M059J (cell line): ENCODE data around the gene JAKMIP1. TPM values are rescaled to one million over a fixed set of nuclear protein-coding genes. Genes with fewer than 3 reads are reported as not detected.

Experiments used
- DNase-seq: peaks from one replicate; pipeline ENCODE4 v3.0.0-alpha.2; 2012; ENCODE audit warnings: low read depth
- total RNA-seq: library from RNA; depleted of rRNA; stranded (reverse); fragments of >200 nt; shearing (Covaris generic); gene quantifications from 2 replicates; pipeline ENCODE4 v1.2.3, GENCODE V29; 2014

The JAKMIP1 gene
- total RNA-seq, 1 experiment from 2014 or later, result not detected

DNA sequence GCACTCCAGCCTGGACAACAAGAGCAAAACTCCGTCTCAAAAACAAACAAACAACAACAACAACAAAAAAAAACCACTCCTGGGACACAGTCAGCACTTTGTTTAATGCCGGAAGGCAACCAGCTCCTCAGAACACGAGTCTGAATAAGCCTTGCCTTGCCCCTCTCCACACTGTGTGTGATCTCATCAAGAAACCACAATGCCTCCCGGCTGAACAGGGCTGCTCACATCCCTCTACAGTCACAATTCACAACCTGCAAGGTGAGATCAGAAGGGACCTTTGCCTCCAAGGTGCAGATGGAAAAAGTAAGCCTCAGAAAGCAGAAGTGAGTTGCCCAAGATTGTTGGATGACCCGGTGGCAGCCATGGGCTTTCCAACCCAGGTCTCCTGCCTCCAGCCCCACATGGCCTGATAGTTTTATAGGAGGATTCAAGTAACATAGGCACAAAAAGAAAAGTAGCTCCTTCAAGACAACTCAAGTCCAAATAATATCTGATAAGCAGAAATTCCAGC lies 80.8 kb downstream of the JAKMIP1 start:
- peak; percentile 12 for DNase-seq

DNA sequence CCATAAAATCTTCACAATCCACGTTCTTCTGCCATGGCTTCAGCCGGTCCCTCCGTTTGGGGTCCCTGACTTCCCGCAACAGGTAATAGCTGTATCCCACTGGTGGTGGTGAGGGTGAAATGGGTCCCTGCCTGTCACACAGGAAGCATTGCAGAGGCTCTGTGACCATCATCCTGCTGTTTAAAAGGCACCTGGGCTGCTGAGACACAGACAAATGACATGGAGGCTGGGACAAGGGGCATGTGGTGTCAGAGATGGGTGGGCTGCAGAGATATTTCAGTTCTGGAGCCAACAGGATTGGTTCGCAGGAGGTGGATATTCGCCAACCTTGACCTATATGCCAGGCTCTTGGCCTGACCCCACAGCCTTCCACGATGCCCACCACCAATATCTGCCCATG lies 82.1 kb downstream of the JAKMIP1 start:
- DNase-seq, result no peak

DNA sequence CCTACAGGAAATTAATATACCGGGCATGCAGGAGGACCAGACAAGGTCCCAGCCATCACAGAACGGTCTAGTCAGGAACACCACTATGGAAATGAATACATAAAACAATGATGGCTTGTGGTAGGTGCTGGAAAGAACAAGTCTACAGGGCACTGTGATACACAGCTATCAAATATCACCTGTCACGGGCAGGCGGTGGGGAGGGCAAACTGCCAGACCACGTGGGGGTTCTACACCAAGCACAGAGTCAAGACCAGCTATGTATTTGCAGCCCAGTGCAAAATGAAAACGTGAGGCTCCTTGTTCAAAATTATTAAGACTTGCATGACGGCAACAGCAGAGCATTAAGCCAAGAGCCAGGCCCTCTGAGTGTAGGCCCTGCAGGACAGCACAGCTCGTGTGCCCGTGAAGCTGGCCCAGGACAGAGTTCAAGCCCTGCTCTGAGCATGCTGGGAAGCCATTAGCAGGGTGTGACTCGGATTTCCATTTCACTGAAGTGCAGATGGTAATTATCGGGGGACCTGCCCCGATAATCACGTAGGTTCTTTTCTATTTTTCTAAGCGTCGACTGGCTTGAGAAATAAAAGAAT lies 83.6 kb downstream of the JAKMIP1 start:
- DNase-seq, result no peak

DNA sequence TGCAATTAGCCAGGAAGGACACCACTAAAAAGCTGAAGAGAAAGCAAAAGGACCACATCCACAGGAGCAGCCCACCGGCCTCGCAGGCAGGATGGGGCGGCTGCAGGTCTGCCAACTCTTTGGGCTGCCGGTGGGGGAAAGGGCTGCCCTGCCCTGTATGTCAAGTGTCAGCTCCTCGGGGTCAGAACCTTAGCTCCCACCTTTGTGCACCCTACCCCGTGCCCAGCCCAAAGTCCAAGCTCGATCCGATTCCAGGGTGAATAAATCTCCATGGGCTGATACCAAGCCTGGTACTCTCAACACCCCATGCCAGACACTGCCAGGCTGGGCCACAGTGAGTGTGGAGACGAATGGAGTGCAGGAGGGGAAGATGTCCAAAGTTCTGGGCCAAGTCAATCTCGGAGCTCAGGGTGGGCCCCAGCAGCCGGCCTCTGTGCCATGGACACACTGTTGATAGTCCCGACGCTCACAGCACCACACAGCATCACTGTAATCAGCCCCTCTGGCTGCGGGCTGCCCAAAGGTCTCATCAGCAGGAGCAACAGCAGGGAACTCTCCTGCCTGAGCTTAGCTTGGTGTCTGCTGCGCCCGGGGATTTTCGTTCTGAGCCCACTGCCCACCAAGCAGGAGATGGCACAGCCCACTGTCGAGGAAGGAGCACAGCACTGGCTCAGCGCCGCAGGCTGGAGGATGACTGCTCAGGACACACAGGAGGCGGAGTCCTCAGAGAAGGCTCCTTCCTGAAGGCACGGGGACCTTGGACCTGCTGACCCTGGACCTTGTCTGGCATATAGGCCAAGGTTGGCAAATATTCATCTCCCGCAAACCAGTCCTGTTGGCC lies 84.4 kb downstream of the JAKMIP1 start:
- no peak for DNase-seq

DNA sequence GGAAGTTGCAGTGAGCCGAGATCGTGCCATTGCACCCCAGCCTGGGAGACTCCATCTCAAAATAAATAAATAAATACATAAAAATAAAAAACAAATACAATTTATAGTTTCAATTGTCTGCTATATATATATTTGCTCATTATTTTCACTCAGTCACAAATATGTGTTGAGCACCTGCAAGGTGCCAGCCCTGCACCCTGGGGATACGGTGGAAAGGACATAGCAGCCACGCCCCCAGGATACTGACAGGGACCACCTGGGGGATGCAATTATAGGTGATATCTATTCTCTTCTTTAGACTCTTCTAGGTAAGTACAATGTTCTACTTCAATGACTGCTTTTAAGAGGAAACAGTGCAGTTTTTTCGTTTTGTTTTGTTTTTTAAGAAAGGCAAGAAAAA lies 85.0 kb downstream of the JAKMIP1 start:
- DNase-seq, result no peak

DNA sequence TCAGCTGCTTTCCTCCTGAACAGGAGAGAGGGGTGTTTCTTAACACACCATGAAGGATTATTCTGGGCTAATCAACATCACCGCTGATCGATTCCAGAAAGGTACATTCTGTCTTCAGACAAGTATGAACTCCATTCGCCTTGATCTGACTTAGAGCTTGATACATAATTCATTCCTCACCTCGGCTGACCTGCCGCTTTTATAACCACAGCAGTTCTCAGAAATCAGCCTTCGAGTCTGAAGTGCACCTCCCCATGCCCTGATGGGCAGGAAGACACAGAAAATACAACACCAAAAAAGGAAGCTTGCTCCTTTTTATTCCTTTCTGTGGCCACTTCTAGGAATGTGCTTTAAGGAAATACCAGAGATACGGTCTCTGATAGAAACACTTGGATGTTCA lies 85.7 kb downstream of the JAKMIP1 start:
- no peak for DNase-seq

DNA sequence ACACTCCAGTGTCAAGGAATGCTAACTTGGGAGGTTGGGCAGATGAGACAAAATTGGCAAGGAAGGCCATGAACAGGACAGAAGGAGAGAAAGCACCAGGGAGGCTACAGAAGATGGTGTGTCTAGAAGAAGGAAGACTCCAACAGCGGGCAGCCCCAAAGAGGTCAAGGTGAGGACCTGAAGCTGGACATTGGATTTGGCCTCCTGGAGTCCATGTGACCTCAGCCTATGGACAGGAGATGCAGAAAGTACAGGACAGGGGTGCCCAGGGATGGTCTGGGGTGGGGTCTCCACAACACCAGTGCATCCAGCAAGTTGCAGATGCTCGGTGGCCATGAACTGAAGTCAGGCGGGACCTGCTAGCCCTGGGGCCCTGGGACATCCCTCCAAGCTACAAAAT lies 86.2 kb downstream of the JAKMIP1 start:
- no peak for DNase-seq

DNA sequence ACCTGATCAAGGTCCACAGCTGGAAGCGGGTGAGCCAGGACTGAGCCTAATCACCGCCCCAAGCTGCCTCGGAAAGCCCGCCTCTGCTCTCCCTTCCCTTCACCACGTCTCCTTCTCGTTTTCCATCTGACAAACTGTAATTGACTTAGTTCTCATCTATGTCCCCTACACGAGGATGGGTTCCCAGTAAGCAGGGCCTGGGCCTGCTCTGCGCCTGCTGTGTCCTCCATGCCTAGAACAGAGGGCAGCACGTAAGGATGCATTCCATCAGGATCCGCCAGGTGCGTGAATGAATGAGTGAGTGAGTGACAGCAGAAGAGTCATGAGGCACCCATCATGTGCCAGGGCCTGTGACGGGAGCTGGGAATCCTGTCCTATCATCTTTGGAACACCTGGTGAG lies 86.7 kb downstream of the JAKMIP1 start:
- DNase-seq, result no peak

DNA sequence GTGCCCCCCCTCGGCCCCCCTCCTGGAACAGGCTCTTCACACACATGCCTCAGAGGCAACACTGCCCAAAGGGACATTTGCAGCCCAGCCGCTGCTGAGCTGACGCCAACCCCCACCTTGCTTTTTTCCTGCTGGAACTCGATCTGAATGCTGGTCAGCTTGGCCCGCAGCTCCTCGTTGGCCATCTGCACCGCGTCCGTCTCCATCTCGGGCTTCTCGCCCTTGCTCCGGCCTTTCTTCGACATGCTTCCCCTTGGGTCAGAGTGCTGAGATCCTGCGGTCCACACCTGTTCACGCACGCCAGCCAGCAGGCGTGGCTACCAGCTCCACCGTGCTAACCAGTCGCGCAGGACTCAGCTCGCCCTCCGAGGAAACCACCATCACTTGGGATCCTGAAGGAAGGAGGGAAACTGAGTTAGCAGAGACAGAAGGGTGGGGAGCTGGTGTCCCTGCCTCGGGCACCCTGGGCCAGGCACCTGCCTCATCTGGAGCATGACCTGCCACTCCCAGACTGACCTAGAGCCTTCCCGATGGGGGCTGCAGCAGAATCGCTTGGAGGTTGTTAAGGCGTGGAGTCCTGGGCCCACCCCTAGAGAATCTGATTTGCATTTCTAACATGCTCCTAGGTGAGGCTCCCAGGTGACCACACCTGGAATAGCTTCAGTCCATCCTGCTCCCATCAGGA lies 87.6 kb downstream of the JAKMIP1 start:
- no peak for DNase-seq

DNA sequence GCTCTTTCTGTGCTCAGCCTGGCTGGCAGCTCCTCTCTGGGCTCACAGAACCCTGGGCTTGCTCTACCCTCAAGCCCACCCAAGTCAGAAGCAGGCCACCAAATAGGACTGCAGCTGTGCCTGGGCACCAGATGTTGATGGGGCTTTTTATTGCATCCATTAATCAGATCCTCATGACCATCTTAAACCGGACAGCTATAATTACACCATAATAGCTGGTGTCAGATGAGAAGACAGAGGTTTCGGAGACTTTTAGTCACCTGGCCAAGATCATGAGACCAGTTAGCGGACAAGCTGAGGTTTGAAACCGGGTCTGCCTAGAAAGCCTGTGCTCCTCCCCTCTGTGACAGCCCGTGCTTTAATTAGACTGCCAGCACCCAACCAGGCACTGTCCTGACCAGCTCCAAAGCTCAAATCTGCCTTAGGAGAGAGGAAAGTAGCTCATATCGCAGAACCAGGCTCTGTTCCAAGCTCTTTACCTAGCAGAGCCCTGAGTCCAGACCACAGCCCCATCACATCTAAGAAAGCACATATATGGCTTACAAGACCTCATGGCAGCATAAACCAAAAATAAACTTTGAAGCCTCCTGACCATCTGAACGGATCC lies 88.9 kb downstream of the JAKMIP1 start:
- DNase-seq, result no peak

DNA sequence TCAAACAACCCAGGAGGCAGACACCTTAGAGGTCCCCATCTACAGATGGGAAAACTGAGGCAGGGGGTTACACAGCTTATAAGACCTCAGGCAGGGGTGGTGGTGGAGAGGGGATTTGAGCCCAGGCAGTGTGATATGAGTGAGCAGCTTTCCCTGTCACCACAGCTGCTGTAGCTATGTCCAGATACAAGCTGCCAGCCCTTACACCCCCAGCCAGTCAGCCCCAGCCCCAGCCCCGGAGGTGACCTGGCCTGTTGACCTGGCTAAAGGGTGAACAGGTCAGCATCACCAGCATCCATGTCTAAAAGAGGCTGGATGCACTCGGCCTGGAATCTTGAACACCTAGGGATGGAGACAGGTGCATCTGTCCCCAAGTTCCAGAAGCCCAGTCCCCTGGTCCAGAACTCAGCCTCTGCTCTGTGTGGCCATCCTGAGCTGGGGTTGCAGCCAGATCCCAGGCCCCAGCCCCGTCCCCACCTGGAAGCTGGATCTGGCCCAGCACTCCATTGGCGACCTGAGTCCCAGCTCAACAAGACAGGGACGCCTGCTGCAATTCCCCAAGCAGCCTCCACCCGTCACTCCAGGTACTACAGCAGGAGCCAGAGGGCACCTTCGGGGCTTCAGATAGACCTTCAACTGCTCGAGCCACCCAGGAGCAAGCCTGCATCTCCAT lies 89.5 kb downstream of the JAKMIP1 start:
- DNase-seq, result no peak

DNA sequence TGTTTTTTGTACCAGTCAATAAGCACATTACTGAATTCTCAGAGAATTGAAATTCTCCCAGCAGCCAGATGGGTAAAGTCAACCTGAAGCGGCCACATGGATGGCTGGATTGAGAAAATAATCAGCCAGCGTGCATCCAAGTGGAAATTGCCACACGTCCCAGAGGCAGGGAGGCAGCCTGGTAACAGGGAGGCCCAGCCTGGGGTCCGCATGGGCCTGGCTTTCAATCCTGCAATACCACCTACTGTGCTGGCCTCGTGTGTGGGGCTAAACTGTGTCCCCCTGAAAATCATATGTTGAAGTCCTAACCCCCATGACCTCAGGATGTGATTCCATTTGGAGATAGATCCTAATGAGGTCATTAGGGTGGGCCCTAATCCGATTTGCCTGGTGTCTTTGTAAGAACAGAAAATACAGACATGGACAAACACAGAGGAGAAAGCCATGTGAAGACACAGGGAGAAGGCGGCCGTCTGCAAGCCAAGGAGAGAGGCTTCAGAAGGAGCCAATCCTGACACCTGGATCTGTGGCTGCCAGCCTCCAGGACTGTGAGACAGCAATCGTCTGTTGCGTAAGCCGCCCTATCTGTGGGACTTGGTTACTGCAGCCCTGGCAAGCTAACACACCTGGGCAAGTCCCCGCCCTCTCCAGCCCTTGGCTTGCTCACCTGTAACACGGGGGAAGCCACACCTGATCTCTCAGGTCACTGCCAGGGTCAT lies 90.3 kb downstream of the JAKMIP1 start:
- peak; percentile 1 for DNase-seq

DNA sequence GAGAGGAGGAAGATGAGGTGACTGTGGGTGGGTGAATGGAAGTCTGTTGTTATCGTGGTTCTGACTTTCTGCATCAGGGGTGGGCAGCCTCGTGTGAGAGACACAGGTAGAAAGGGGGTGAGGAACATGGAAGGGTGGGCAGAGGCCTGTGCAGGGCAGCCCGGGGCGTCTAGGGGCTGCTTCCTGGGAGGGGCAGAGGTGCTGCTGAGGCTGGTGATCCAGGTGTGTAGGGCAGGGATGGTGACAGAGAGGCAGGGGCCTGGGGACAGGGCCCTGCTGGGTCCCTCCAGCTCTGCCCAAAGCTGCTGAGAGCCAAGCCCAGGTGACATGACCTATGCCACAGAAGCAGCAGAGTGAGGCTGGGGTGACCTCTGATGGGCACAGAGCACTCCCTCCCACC lies 92.5 kb downstream of the JAKMIP1 start:
- DNase-seq, result no peak

DNA sequence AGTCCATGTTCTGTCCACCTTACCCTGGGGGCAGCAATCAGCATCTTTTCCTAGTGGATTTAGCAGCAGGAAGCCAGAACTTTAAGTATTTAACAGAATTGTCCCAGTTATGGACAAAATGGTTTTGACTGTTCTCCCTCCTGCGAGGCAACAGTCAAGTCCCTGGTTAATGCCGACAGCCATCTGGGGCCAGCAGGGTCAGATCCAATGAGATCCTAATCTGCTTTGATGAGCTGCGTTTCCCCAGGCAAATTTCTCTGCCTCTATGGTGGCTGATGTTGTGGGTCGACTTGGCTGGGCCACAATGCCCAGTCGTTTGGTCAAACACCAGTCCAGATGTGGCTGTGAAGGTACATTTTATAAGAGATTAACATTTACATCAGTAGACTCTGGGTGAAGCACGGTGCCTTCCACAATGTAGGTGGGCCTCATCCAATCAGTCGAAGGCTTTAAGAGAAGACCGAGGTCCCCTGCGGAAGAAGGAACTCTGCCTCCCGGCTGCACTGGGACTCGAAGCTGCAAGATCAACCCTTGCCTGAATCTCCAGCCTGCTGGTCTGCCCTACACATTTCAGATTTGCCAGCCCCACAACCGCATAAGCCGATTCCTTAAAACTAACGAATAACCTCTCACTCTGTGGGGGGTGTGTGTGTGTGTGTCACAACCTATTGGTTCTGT lies 93.1 kb downstream of the JAKMIP1 start:
- no peak for DNase-seq

DNA sequence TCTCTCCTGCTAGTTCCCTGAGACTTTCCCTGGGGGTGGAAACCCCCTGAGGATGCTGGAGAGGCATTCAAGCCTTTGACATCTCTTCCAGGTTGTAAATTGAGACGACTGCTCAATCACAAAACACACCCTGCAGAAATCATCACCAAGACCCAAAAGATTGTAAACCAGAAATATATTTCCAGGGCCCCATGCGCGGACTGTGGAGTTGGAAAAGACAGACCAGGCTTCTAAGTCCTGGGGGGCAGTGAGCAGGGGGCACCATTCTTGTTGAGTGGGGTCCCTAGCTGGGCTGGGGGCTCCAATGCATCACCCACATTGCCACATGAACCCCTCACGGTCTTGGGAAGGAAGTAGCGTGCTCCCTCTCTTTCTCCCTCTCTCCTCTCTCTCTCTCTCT lies 94.2 kb downstream of the JAKMIP1 start:
- no peak for DNase-seq

DNA sequence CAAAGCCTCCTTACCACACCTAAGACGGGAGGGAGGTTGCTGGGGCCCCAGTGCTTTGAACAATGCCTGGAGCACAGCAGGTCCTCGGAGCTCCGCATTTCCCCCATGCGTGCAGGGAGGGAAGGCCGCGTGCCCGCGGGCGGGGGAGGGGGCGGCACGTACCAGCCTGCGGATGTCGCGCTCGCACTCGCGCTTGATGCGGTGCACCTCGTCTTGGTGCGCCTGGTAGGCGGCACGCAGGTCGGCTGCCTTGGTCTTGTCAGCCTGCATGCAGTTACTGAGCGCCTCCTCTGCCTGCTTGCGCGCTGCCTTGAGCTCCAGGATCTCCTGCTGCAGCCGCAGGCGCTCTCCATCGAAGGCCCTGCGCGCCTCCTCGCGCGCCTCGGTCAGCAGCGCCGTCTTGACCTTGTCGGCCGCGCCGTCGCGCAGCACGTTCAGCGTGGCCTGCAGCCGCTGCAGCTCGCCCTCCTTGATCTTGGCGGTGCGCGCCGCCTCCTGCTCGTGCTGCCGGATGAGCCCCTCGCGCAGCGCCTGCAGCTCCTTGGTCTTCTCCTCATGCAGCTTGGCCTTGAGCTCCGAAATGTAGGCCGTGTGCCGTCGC lies 94.9 kb downstream of the JAKMIP1 start:
- no peak for DNase-seq

DNA sequence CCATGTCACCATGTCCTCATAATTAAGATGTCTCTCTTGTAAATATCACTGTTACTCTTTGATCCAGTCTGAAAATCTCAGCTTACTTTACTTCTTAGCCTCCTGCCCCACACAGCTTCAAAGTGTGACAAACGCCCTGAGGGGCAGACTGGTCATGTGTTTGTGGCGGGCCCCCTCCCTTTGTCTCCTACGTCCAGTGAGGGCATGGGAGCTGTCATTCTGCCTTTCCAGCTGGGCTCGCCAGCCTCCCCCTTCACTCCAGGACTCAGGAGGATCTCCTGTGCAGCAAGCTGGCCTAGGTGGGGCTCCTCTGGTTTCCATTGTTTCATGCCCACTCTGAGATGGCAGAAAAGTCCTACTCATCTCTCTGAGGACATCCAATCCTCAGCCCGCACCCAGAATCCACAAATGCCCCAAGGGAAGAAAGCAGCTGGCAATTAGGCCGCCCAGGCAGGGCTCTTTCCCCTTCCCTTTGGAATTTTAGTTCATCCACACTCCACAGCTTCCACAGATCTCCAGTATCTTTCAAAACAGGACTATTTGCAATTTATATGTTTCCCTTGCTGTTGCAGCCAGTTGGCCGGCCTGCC lies 95.7 kb downstream of the JAKMIP1 start:
- DNase-seq, result no peak

DNA sequence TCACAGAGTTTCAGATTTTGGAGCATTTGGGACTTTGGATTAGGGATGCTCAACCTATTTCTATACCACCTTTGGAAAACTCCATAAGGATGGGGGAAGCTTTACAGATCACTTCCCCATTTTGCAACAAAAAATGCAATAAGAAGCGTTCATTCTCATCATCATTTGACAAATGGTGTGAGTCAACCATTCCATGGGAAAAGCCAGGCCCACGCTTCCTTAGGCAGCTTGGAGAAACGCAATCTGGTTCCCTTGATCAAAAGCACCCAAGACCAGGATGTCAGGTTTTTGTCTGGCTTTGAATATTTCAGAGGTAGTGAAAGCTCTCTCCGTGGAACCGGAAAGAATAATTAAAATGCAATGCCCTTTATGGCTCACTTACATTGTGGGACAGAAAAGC lies 102.8 kb downstream of the JAKMIP1 start:
- DNase-seq, result no peak

DNA sequence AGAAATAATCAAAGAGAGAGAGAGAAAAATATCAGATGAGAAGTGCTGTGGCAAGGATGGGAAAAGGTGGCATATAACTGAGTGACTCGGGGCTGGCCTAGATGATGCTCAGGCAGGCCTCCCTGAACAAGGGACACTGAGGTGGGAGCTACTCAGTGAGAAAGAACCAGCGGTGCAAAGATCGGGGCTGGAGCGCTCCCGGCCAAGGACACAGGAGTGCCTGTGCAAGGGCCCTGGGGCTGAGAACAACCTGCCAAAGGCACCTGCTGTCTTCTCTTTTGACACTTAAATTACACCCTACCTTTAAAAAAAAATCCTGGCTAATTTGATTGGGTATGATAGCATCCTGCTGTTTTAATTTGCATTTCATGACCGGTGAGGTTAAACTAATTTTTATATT lies 104.5 kb downstream of the JAKMIP1 start:
- DNase-seq, result no peak
